ENCODE data around the gene OASL. TPM values are rescaled to one million over a fixed set of nuclear protein-coding genes. Genes with fewer than 3 reads are reported as not detected.

OASL gene
- total RNA-seq, 2 experiments from 2014 or later: 11.1 to 11.4 TPM

GRCh38 chr12:121009741-121010140, 29.3 kb downstream of the OASL start:
- Mint-ChIP-seq H3K4me3 (no peak overlapping the region), H3K9me3 (no peaks in the 10 kb centered on the region), H3K36me3 (ENCODE audit: low read depth) (peaks cover 49% of the 10 kb centered on the region), H3K27ac (no peak overlapping the region), H3K27me3 (no peaks in the 10 kb centered on the region), H3K4me1 (ENCODE audit: low read depth) (peaks cover 11% of the 10 kb centered on the region)
- DNase-seq: no peak
- TF ChIP-seq, protein P1, sequence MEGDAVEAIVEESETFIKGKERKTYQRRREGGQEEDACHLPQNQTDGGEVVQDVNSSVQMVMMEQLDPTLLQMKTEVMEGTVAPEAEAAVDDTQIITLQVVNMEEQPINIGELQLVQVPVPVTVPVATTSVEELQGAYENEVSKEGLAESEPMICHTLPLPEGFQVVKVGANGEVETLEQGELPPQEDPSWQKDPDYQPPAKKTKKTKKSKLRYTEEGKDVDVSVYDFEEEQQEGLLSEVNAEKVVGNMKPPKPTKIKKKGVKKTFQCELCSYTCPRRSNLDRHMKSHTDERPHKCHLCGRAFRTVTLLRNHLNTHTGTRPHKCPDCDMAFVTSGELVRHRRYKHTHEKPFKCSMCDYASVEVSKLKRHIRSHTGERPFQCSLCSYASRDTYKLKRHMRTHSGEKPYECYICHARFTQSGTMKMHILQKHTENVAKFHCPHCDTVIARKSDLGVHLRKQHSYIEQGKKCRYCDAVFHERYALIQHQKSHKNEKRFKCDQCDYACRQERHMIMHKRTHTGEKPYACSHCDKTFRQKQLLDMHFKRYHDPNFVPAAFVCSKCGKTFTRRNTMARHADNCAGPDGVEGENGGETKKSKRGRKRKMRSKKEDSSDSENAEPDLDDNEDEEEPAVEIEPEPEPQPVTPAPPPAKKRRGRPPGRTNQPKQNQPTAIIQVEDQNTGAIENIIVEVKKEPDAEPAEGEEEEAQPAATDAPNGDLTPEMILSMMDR (IDR thresholded peaks at IDR 0.05): no peak
- intact Hi-C loops (cut with micrococcal nuclease): loop anchor here (5.0 kb wide), 1 partner anchor 83 kb away; no protein-coding TSS in a partner anchor
- ChIA-PET CTCF (interaction anchor here (1.5 to 7.5 kb wide), 2 partner anchors 18 to 51 kb away, joined by 3 to 88 read pairs; no protein-coding TSS in a partner anchor), POLR2A (interaction anchor here (0.9 to 1.3 kb wide), 3 partner anchors 19 to 125 kb away, joined by 3 to 5 read pairs (median 4); no protein-coding TSS in a partner anchor)
- ATAC-seq: no peak

GRCh38 chr12:121008347-121009098, 30.5 kb downstream of the OASL start:
- peaks cover 7% of the 10 kb centered on the region for H3K4me1 Mint-ChIP-seq (ENCODE audit: low read depth)
- POLR2A ChIA-PET: interaction anchor here (0.9 kb wide), 1 partner anchor 126 kb away, joined by 3 read pairs; no protein-coding TSS in a partner anchor
- no peaks in the 10 kb centered on the region for H3K27me3 Mint-ChIP-seq
- peaks cover 57% of the 10 kb centered on the region for H3K36me3 Mint-ChIP-seq (ENCODE audit: low read depth)
- no peak overlapping the region for H3K27ac Mint-ChIP-seq
- H3K4me3 Mint-ChIP-seq: no peak overlapping the region
- intact Hi-C loops (cut with micrococcal nuclease): no loop called here
- TF ChIP-seq, protein P1 (IDR thresholded peaks at IDR 0.05): no peak
- CTCF ChIA-PET: interaction anchor here (4.1 to 7.5 kb wide), 2 partner anchors 52 to 104 kb away, joined by 43 to 88 read pairs; no protein-coding TSS in a partner anchor
- H3K9me3 Mint-ChIP-seq: no peaks in the 10 kb centered on the region
- DNase-seq (no peak), ATAC-seq (no peak)

GRCh38 chr12:121005346-121005815, 33.7 kb downstream of the OASL start:
- intact Hi-C loops (cut with micrococcal nuclease): no loop called here
- ChIA-PET CTCF (interaction anchor here (0.7 to 7.5 kb wide), 26 partner anchors 8 to 423 kb away, joined by 3 to 88 read pairs (median 5); partner anchors contain the start of genes C12orf43 and P2RX7), POLR2A (interaction anchor here (0.9 kb wide), 1 partner anchor 81 kb away, joined by 3 read pairs; no protein-coding TSS in a partner anchor)
- no peaks in the 10 kb centered on the region for H3K27me3 Mint-ChIP-seq
- peaks cover 43% of the 10 kb centered on the region for H3K36me3 Mint-ChIP-seq (ENCODE audit: low read depth)
- TF ChIP-seq, protein P1 (IDR thresholded peaks at IDR 0.05): peak; percentile 75
- peak overlapping the region; percentile 48 for H3K27ac Mint-ChIP-seq
- DNase-seq (peak; percentile 76), ATAC-seq (peak; percentile 93)
- H3K4me1 Mint-ChIP-seq (ENCODE audit: low read depth): no peaks in the 10 kb centered on the region
- no peak overlapping the region for H3K4me3 Mint-ChIP-seq
- H3K9me3 Mint-ChIP-seq: no peaks in the 10 kb centered on the region

GRCh38 chr12:121004253-121004815, 34.7 kb downstream of the OASL start:
- H3K4me1 Mint-ChIP-seq (ENCODE audit: low read depth): no peaks in the 10 kb centered on the region
- ChIA-PET CTCF (interaction anchor here (0.7 to 7.5 kb wide), 15 partner anchors 12 to 422 kb away, joined by 3 to 88 read pairs (median 6); partner anchors contain the start of gene C12orf43), POLR2A (interaction anchor here (0.9 kb wide), 1 partner anchor 82 kb away, joined by 3 read pairs; no protein-coding TSS in a partner anchor)
- TF ChIP-seq, protein P1 (IDR thresholded peaks at IDR 0.05): no peak
- no peaks in the 10 kb centered on the region for H3K27me3 Mint-ChIP-seq
- peaks cover 37% of the 10 kb centered on the region for H3K36me3 Mint-ChIP-seq (ENCODE audit: low read depth)
- ATAC-seq: no peak
- no peaks in the 10 kb centered on the region for H3K9me3 Mint-ChIP-seq
- intact Hi-C loops (cut with micrococcal nuclease): no loop called here
- H3K27ac Mint-ChIP-seq: no peak overlapping the region
- DNase-seq: no peak
- no peak overlapping the region for H3K4me3 Mint-ChIP-seq
